ENCODE data around the gene TMEM270. TPM values are rescaled to one million over a fixed set of nuclear protein-coding genes. Genes with fewer than 3 reads are reported as not detected.
"Not testable (repeated sequence)": the region's sequence is repeated elsewhere in the genome, so short reads cannot be mapped to it uniquely, and the experiment has no call there.

Gene TMEM270
- total and polyA plus RNA-seq, 10 of the 15 experiments (the other 5 are each of a cell fraction or from before 2014, with no cell fraction given), result not detected

GRCh38 chr7:73882047-73882402 lies 21.1 kb downstream of the TMEM270 start (continued):
- TF ChIP-seq CUX1 (IDR thresholded peaks at IDR 0.05; ENCODE audit: insufficient replicate concordance, low read depth, low read length), result no peak
- no peak for TF ChIP-seq STAT1 (conservative IDR thresholded peaks at IDR 0.05)
- TF ChIP-seq GABPA (IDR thresholded peaks at IDR 0.05; ENCODE audit: low read depth), result no peak
- no peak for TF ChIP-seq ZNF384 (IDR thresholded peaks at IDR 0.05; ENCODE audit: borderline replicate concordance, low read depth, low read length)
- no peak for TF ChIP-seq BCL3 (IDR thresholded peaks at IDR 0.05; ENCODE audit: borderline replicate concordance, insufficient read depth, low read depth, low read length, poor library complexity, severe bottlenecking)
- TF ChIP-seq JUNB (IDR thresholded peaks at IDR 0.05), result no peak

GRCh38 chr7:73884867-73885422 lies 24.0 kb downstream of the TMEM270 start:
- CTCF ChIA-PET; in situ Hi-C loops (cut with MboI); H3K4me1 ChIP-seq (ENCODE audit: control insufficient read depth, insufficient read depth, low read length); BruUV-seq (replicated peaks); H3K4me2 ChIP-seq (ENCODE audit: control insufficient read depth, insufficient read depth); POLR2A ChIA-PET; ATAC-seq; H3K27ac ChIP-seq (ENCODE audit: control insufficient read depth, insufficient read depth); H4K20me1 ChIP-seq (ENCODE audit: control insufficient read depth, insufficient read depth); H3K36me3 ChIP-seq (ENCODE audit: control insufficient read depth in 2 of 2, insufficient read depth in 2 of 2, low read length in 1 of 2); FAIRE-seq; H3K9ac ChIP-seq (ENCODE audit: control insufficient read depth, insufficient read depth, low read length); H3K4me3 ChIP-seq; intact Hi-C loops (cut with micrococcal nuclease; ENCODE audit: unreplicated experiment); RAD21 ChIA-PET (ENCODE audit: unreplicated experiment); H3K27me3 ChIP-seq (replicated peaks in 1 of 2; ENCODE audit: control insufficient read depth in 2 of 2, insufficient read depth in 2 of 2, low read length in 1 of 2); H3K9me3 ChIP-seq (replicated peaks; ENCODE audit: control insufficient read depth, insufficient read depth, low read length); SMC1A ChIA-PET (ENCODE audit: uncharacterized antibody, unreplicated experiment); H2AFZ ChIP-seq (ENCODE audit: control insufficient read depth, low read depth, low read length); H3K79me2 ChIP-seq (ENCODE audit: control insufficient read depth, insufficient read depth, low read length); DNase-seq (ENCODE audit: low read depth, low spot score): not testable (repeated sequence)
- WGBS (ENCODE audit: insufficient coverage, insufficient replicate concordance, low lambda C conversion rate, missing lambda C conversion rate), result 15% methylated on average over 3 of the region's 3 CpGs
